ENCODE results near the gene VSIG2.

The VSIG2 gene

GRCh38 chr11:124747406-124748099, 4.5 kb downstream of the VSIG2 start:
- no peak for DNase-seq

GRCh38 chr11:124746621-124747243, 5.3 kb downstream of the VSIG2 start:
- DNase-seq: peak; percentile 79

- DNase-seq: peak; percentile 30
Measured at GRCh38 chr11:124745835-124746620, 6.0 kb downstream of the VSIG2 start.

- no peak for DNase-seq
Measured at GRCh38 chr11:124745270-124745834, 6.7 kb downstream of the VSIG2 start.

GRCh38 chr11:124743050-124743449, 9.0 kb downstream of the VSIG2 start:
- no peak for DNase-seq

- DNase-seq: no peak
Measured at GRCh38 chr11:124742555-124742954, 9.5 kb downstream of the VSIG2 start.

GRCh38 chr11:124740277-124740882, 11.7 kb downstream of the VSIG2 start:
- DNase-seq: peak; percentile 68

GRCh38 chr11:124739479-124740276, 12.4 kb downstream of the VSIG2 start, which contains the start of gene NRGN:
Gene NRGN, plus strand, starts transcription at chr11:124739942. Its CDS starts 143 bp downstream, at chr11:124740085.
- DNase-seq: peak; percentile 84

- DNase-seq: no peak
Measured at GRCh38 chr11:124738713-124739478, 13.2 kb downstream of the VSIG2 start.

- DNase-seq: no peak
Measured at GRCh38 chr11:124737638-124738305, 14.3 kb downstream of the VSIG2 start.

GRCh38 chr11:124736736-124737135, 15.3 kb downstream of the VSIG2 start:
- DNase-seq: no peak

GRCh38 chr11:124732230-124732629, 19.8 kb downstream of the VSIG2 start:
- no peak for DNase-seq

GRCh38 chr11:124729571-124729970, 22.5 kb downstream of the VSIG2 start:
- DNase-seq: no peak

GRCh38 chr11:124728134-124728533, 23.9 kb downstream of the VSIG2 start:
- DNase-seq: no peak

GRCh38 chr11:124727474-124727873, 24.6 kb downstream of the VSIG2 start:
- DNase-seq: no peak

GRCh38 chr11:124725719-124726105, 26.3 kb downstream of the VSIG2 start:
- no peak for DNase-seq

- no peak for DNase-seq
Measured at GRCh38 chr11:124724979-124725718, 26.9 kb downstream of the VSIG2 start.

GRCh38 chr11:124722176-124722575, 29.9 kb downstream of the VSIG2 start:
- DNase-seq: no peak

GRCh38 chr11:124719534-124719933, 32.5 kb downstream of the VSIG2 start:
- DNase-seq: no peak

- no peak for DNase-seq
Measured at GRCh38 chr11:124718801-124719200, 33.3 kb downstream of the VSIG2 start.

All from activated naive CD4-positive, alpha-beta T cell treated with Interleukin-2 at 50 U/mL for 16 hours (primary cell).